HUES64 (cell line): Measurements from ENCODE around the gene PTH2.

Source experiments
- H3K27ac ChIP-seq: 2 replicates; pipeline ENCODE4 v1.7.0; 2013; ENCODE audit warnings: low read depth, low read length, inconsistent platforms
- H3K27me3 ChIP-seq: 2 replicates; pipeline ENCODE4 v1.6.1; 2013; ENCODE audit warnings: mild to moderate bottlenecking, low read length; ENCODE audit not compliant: insufficient read depth
- H3K36me3 ChIP-seq: 2 replicates; pipeline ENCODE4 v1.6.1; 2013; ENCODE audit warnings: mild to moderate bottlenecking, low read length; ENCODE audit not compliant: insufficient read depth
- H3K4me1 ChIP-seq: 2 replicates; pipeline ENCODE4 v1.6.1; 2013; ENCODE audit warnings: mild to moderate bottlenecking, low read length, moderate library complexity; ENCODE audit not compliant: insufficient read depth
- H3K4me3 ChIP-seq: 2 replicates; pipeline ENCODE4 v1.5.1; 2013; ENCODE audit warnings: mild to moderate bottlenecking, low read length, moderate library complexity
- H3K9ac ChIP-seq: 2 replicates; pipeline ENCODE4 v1.6.1; 2013; ENCODE audit warnings: mild to moderate bottlenecking, low read depth, low read length
- H3K9me3 ChIP-seq: 2 replicates; pipeline ENCODE4 v1.6.1; 2013; ENCODE audit warnings: low read depth, low read length; ENCODE audit not compliant: insufficient read depth
- WGBS: fragments of 150-250, 120-280 bp; methylation state at CpG from one replicate; pipeline ENCODE4 v1.1.7; 2013; ENCODE audit warnings: missing lambda C conversion rate; 5-methylcytosine and 5-hydroxymethylcytosine counted together

Gene PTH2

DNA sequence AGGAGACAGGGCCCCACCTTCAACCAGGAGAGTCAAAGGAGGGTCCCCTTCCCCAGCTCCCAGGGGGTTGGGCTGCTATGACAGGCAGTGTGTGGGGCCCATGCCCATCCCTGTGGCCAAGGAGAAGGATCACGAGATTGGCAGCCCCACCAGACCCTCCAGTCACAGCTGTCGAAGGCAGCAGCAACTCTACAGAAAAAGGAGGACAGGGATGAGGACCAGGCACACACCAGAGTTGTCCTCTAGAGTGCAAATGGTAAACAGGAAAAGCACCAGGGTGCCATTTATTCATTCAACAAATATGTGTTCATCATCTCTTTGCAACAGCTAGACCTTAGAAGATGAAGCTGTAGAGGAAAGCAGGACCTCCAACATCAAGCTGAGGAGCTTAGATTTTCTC, 4.1 kb downstream of the PTH2 start:
- Histone ChIP-seq H3K4me1 (peaks cover 16% of the 10 kb centered on the region), H3K27ac (no peak overlapping the region), H3K9ac (no peak overlapping the region), H3K9me3 (no peaks in the 10 kb centered on the region), H3K36me3 (no peaks in the 10 kb centered on the region), H3K27me3 (peaks cover 32% of the 10 kb centered on the region), H3K4me3 (no peak overlapping the region)
- WGBS = 78% methylated on average over 2 of the region's 2 CpGs

DNA sequence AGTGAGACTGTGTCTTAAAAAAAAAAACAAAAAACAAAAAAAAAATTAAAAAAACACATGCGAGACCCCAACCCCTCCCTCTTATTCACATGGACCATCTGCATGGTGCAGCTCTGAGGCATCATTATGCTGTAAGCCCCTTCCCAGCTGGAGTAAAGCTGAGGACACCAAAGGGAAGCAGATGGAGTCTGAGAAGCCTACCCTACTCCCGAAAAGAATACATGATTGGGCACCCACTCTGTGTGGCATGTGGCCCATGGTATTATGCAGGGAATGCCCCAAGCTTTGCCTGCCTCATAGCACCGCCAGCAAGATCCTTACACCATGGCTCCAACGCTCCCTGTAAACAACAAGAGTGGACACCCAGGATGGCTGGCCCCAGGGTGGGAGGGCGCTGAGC, 4.7 kb downstream of the PTH2 start:
- H3K27me3 ChIP-seq = peaks cover 26% of the 10 kb centered on the region
- no peaks in the 10 kb centered on the region for H3K36me3 ChIP-seq
- H3K27ac ChIP-seq = no peak overlapping the region
- H3K9me3 ChIP-seq = no peaks in the 10 kb centered on the region
- no peak overlapping the region for H3K9ac ChIP-seq
- H3K4me1 ChIP-seq = peaks cover 13% of the 10 kb centered on the region
- no peak overlapping the region for H3K4me3 ChIP-seq
- WGBS = 89% methylated on average over 4 of the region's 5 CpGs

DNA sequence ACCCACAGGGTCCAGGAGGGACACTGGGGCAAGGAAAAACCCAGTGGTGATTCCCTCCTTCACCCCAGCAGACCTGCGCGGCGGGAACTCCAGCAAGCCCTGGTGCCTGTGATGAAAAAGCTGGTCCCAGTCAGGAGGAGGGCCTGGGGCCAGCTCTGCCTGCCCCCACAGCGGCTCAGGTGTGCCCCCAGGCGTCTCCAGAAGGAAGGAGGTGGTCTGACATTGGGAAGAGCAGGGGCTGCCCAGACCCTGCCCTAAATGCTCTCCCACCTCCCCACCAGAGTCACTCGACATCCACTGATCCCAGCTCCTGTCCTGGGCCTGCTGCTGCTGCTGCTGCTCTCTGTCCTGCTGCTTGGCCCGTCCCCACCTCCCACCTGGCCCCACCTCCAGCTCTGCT, 6.2 kb downstream of the PTH2 start:
- Histone ChIP-seq H3K4me1 (peaks cover 14% of the 10 kb centered on the region), H3K4me3 (no peak overlapping the region), H3K27me3 (peaks cover 11% of the 10 kb centered on the region), H3K9me3 (no peaks in the 10 kb centered on the region), H3K27ac (no peak overlapping the region), H3K9ac (no peak overlapping the region), H3K36me3 (no peaks in the 10 kb centered on the region)
- WGBS = 57% methylated on average over 7 of the region's 7 CpGs

DNA sequence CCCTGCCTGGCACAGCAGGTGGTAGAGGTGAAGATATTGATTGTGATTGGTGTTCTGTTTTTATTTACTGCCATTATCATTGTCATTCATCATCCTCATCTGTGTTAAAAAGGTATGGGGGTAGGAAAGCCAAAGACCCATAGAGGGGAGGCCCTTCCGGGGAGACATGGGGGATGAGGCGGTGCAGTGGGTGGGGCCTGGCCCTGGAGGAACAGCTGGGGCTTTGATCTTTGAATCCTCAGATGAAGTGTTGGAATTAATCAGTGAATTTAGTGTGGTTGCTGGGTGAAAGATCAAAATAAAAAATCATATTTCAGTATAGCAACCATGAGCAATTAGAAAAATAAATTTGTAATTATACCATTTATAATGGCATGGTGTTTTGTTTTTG, 7.4 kb downstream of the PTH2 start:
- H3K27me3 ChIP-seq = no peaks in the 10 kb centered on the region; the same call in 1 of the 2 replicates
- peaks cover 13% of the 10 kb centered on the region for H3K4me1 ChIP-seq
- no peak overlapping the region for H3K4me3 ChIP-seq
- no peak overlapping the region for H3K27ac ChIP-seq
- H3K9me3 ChIP-seq = no peaks in the 10 kb centered on the region
- no peak overlapping the region for H3K9ac ChIP-seq
- WGBS = 94% methylated on average over 2 of the region's 2 CpGs
- H3K36me3 ChIP-seq = no peaks in the 10 kb centered on the region

DNA sequence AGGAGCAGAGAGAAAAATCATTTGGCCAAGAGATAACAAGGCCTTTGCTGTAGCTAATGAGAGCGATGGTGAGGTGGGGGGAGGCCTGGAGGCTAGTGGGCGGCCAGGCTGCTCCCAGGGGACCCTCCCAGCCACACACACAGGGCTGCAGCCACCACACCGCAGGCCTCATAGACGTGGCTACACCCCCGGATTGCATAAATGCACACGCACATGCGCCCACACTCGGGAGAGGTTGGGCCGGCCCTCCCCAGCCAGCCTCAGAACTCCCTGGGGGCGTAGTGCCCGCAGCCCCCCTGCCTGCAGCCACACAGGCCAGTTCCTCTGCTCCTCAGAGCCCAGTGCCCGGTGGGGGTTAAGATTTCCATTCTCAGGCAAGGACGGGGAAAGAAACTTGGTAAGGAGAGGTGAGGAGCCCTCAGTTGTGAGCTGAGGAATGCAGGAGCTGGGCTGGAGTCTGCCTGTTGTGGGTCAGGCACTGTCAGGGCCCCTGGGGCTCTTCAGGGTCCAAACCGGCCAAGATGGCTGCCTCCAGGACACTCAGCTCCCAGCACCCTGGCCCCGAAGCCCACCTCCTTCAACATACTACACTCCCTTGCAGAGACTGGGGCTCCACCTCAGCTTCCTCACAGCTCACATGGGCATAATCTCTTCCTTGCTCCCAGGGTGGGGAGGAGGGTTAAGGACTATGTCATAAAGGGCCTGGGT, 8.0 kb downstream of the PTH2 start:
- H3K9me3 ChIP-seq = no peaks in the 10 kb centered on the region
- no peak overlapping the region for H3K27ac ChIP-seq
- 67% methylated on average over 15 of the region's 15 CpGs for WGBS
- no peaks in the 10 kb centered on the region for H3K36me3 ChIP-seq
- no peak overlapping the region for H3K9ac ChIP-seq
- H3K27me3 ChIP-seq = no peaks in the 10 kb centered on the region; the same call in 1 of the 2 replicates
- H3K4me3 ChIP-seq = no peak overlapping the region
- H3K4me1 ChIP-seq = peaks cover 8% of the 10 kb centered on the region

GRCh38 chr19:49414256-49414655, 9.0 kb downstream of the PTH2 start:
- no peak overlapping the region for H3K4me3 ChIP-seq
- no peaks in the 10 kb centered on the region for H3K36me3 ChIP-seq
- peaks cover 8% of the 10 kb centered on the region for H3K4me1 ChIP-seq
- no peak overlapping the region for H3K9ac ChIP-seq
- H3K9me3 ChIP-seq = no peaks in the 10 kb centered on the region
- WGBS = 98% methylated on average over 3 of the region's 3 CpGs
- H3K27me3 ChIP-seq = no peaks in the 10 kb centered on the region
- no peak overlapping the region for H3K27ac ChIP-seq

DNA sequence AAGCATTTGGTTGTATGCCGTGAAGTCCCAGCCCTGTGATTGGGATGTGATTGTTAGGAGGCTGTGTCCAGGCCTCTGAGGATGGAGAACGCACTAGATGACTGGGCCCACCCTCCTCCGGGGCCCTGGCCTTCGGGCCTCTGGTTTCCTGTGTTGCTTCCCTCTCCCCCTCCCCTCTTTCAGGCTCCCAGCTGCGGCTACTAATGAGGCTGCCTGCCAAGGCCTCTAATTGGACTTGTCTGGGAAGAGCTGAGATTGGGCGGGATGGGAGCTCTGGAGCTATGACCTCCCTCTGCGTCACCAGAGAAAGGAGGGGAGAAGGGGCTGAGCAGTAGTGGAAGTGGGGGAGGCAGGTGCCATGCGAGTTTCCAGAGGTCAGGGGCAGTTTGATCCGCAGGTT, 9.9 kb downstream of the PTH2 start:
- Histone ChIP-seq H3K36me3 (no peaks in the 10 kb centered on the region), H3K9ac (no peak overlapping the region), H3K9me3 (no peaks in the 10 kb centered on the region), H3K27ac (no peak overlapping the region), H3K27me3 (no peaks in the 10 kb centered on the region), H3K4me1 (peaks cover 8% of the 10 kb centered on the region), H3K4me3 (no peak overlapping the region)
- WGBS = 75% methylated on average over 9 of the region's 9 CpGs

- Histone ChIP-seq H3K4me3 (no peak overlapping the region), H3K36me3 (no peaks in the 10 kb centered on the region), H3K9me3 (no peaks in the 10 kb centered on the region), H3K27me3 (no peaks in the 10 kb centered on the region), H3K4me1 (peaks cover 8% of the 10 kb centered on the region), H3K9ac (no peak overlapping the region), H3K27ac (no peak overlapping the region)
- WGBS = 90% methylated on average over 3 of the region's 3 CpGs
Observed at GRCh38 chr19:49411681-49412326, 11.4 kb downstream of the PTH2 start.

- Histone ChIP-seq H3K9me3 (no peaks in the 10 kb centered on the region), H3K36me3 (no peaks in the 10 kb centered on the region), H3K9ac (no peak overlapping the region), H3K4me3 (no peak overlapping the region), H3K4me1 (peaks cover 5% of the 10 kb centered on the region), H3K27ac (no peak overlapping the region), H3K27me3 (no peaks in the 10 kb centered on the region)
- WGBS = 93% methylated on average over 5 of the region's 5 CpGs
Observed at GRCh38 chr19:49409441-49410029, 13.7 kb downstream of the PTH2 start.

DNA sequence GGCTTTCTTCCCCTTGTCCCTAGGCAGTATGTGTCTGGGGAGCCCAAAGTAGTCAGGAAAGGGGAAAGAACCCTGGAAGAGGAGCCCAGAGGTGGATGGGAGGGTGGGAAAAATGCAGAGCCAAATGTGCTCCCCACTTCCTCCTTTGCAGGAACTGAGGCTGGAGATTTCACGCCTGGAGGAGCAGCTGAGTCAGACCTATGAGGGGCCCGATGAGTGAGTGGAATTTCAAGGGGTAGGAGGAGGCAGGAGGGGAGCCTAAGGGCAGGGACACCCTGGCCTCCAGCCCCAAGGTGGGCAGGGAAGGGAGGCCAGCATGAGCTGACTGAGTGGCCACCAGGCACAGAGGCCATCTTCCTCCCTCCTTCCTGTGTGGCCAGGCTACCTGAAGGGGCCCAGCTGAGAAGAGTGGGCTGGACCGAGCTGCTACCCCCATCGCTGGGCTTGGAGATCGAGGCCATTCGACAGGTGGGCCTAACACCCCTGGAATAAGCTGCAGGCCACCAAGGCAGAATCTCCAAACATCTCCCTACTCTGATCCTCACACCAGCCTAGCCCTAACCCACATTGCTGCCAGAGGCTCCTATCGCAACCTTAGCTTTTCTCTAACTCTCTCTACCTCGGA, 14.3 kb downstream of the PTH2 start:
- Histone ChIP-seq H3K27ac (no peak overlapping the region), H3K9me3 (no peaks in the 10 kb centered on the region), H3K36me3 (no peaks in the 10 kb centered on the region), H3K4me1 (peaks cover 11% of the 10 kb centered on the region), H3K27me3 (no peaks in the 10 kb centered on the region), H3K4me3 (no peak overlapping the region), H3K9ac (no peak overlapping the region)
- WGBS = 91% methylated on average over 8 of the region's 8 CpGs

DNA sequence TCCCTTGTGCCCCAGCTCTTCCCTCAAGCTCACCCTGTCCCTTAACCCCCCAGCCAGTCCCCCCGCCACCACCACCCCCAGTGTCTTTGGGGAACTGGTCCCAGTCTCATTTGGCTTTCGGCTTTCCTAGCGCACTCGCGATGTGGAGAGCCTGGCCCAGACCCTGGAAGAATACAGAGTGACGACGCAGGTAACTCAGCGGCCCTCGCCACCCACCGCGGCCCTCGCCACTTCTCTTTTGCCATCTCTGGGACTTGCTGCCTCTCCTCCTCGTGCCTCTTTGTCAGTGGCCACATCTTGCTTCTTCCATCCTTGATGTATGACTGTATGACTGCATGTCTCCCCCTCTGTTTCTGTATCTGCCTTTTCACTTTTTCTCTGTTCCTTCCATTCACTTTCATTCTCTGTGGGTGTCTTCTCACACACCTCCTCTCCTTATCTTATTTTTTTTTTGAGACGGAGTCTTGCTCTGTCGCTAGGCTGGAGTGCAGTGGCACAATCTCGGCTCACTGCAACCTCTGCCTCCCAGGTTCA, 15.7 kb downstream of the PTH2 start:
- Histone ChIP-seq H3K4me1 (peaks cover 15% of the 10 kb centered on the region), H3K27me3 (no peaks in the 10 kb centered on the region), H3K36me3 (no peaks in the 10 kb centered on the region), H3K4me3 (no peak overlapping the region), H3K27ac (no peak overlapping the region), H3K9me3 (no peaks in the 10 kb centered on the region), H3K9ac (no peak overlapping the region)
- 94% methylated on average over 16 of the region's 16 CpGs for WGBS
